ENCODE data around the gene MYOZ1.

Gene MYOZ1

DNA sequence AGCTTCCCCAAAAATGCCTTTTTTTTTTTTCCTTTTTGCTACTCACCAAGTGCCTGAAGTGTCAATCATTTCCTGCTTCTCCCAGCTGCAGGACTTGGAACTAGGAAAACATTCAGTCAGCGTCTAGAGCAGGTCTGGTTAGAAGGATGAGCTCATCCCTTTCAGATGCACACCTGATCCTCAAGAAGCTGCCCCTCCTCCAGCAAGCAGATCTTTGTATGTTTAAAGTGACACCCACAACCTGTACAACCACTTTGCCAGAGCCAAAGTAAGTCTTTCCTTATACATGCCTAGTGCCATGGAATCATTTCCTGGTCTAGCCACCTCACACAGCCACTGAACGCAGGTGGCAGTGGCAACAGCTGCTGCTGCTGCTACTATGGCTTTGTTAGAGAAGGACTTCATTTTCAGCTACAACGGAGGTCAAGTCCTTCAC is 39.8 kb downstream of the MYOZ1 start:
- no peak for DNase-seq (ENCODE audit: low read depth, low spot score)

DNA sequence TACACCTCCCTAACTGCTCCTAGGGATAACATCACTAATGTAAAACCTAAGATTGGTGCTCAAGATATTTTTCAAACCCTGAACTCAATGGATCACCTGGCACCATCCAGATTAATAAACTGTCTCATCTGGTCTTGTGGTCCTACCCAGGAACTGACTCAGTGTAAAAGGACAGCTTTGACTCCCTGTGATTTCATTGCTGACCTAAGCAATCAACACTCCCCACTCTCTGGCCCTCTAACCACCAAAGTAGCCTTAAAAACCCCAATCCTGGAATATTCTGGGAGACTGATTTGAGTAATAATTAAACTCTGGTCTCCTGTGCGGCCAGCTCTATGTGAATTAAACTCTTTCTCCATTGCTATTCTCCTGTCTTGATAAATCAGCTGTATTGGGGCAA is 43.9 kb downstream of the MYOZ1 start:
- DNase-seq (ENCODE audit: low read depth, low spot score) = peak; percentile 22

DNA sequence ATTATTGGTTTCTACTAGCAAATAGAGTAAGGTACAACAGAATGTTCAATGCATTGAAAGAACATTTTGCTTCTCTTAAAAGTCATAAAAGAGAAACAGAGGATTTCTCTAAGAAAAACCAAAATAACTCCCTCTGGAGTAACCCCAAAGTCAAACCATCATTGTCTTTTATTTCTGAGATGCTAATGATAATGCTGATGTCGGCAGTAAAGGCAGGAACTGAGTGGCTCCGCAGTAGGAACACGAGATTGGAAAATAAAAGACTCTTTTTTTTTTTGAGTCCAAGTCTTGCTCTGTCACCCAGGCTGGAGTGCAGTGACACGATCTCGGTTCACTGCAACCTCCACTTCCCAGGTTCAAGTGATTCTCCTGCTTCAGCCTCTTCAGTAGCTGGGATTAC is 47.5 kb downstream of the MYOZ1 start:
- no peak for DNase-seq (ENCODE audit: low read depth, low spot score)

DNA sequence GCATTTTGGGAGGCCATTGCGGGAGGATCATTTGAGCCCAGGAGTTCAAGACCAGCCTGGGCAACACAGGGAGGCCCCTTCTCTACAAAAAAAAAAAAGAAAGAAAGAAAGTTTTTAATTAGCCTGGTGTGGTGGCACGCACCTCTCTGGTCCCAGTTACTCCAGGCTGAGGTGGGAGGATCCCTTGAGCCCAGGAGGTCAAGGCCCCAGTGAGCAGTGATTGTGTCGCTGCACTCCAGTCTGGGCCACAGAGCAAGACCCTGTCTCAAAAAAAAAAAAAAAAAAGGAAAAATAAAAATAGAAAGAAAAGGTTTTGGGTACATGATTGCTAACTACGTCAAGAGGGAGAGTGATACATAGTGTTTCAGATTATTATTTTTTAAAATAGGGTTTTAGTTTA is 48.2 kb downstream of the MYOZ1 start:
- no peak for DNase-seq (ENCODE audit: low read depth, low spot score)

DNA sequence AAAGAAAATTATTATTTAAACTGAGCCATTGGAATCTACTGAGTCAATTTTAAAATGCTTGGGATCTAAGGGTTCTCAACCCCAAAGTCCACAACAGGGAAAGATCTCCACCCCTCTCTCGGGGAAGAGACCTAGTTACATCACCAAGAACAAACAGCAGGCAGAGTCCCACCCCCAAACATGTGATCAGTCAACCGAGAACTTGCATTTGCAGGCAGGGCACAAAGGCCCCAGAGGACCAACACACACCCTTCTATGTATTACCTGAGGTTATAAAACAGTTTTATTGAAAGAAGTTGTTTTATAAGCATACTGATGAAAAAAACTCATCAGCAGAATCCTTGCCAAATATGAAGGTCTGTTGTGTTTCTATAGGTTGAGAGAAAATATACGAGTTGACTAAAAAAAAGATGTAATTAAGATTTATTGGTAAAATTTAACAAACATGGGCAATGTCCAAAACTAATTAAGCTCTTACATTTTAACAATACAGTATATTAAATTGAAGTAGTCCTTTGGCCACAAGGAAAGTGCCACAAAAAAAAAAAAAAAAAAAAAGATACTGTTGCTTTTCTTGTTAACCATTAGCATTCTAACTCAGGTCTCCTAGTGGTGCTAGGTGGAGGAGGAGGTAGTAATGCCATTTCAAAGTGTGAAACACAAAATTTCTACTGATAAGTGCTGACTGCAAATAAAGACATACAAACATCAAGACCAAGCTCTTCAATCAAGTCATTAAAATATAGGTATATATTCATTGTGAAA is 49.2 kb downstream of the MYOZ1 start:
- DNase-seq (ENCODE audit: low read depth, low spot score) = peak; percentile 78

DNA sequence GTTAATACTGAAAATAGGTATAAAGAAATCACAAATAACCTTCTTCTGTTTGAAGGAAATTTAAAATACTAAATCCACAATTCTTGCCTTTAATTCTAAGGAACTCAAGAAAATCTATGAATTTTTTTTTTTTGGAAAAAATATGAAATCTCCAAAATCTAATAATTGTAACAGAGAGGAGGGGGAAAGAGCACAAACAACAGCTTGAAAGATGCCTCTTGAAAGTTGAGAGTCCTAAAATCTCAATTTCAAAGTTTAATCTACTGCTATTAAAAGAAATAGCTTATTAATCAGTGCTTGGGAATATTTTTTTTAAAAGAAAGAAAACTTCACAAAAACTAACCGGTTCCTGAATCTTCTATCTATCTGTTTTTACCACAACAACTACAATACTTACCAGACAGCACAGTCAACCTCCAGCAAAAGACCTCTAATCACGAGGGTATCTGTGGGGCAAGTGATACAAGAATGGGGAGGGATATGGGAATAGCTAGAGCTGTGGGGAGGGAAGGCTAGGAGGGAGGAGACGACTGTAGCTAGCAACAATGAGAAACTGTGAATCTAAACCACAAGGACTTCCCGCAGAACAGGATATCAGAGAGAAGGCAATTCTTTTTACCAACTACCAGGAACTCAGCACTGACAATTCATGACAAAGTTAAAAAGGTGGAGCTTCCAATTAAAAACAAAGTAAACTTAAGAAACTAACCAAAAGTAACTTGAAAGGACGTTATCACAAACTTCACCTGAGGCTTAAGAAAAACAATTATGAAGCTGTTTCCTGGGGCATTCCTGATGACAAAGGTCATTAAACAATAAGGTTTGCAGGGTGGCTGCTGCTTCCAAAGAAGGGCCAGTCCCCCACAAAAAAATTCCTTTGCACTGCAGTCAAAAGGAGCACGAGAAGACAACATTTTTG is 50.1 kb downstream of the MYOZ1 start, which contains the start of gene USP54:
USP54 (minus strand) TSS at position 462 of the 919 bp plus-strand sequence. CDS start 15,684 bp downstream, outside the sequence.
- DNase-seq (ENCODE audit: low read depth, low spot score) = peak; percentile 87

- peak; percentile 48 for DNase-seq (ENCODE audit: low read depth, low spot score)
Observed at GRCh38 chr10:73589563-73590126, 51.6 kb downstream of the MYOZ1 start.

DNA sequence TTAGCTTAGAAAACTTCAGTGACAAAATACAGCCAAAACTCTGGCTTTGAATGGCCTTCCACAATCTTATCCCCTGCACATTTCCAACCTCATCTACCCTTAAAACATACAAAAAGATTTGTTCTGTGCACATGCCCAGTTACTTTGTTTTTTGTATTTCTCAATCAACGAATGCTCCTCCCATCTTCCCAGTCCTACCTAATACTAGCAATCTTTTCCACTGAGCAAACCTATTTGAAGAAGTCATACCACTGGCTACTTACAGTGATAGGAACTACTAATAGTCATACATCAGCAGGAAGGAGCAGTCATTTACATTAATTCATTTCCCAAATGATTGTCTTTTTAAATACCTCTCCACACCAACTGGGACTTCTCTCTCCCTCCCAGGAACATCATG is 52.6 kb downstream of the MYOZ1 start:
- no peak for DNase-seq (ENCODE audit: low read depth, low spot score)

GRCh38 chr10:73586583-73586984 is 54.7 kb downstream of the MYOZ1 start:
- DNase-seq (ENCODE audit: low read depth, low spot score) = peak; percentile 65

- no peak for DNase-seq (ENCODE audit: low read depth, low spot score)
Observed at GRCh38 chr10:73585327-73585726, 55.9 kb downstream of the MYOZ1 start.

- no peak for DNase-seq (ENCODE audit: low read depth, low spot score)
Observed at GRCh38 chr10:73584737-73585136, 56.5 kb downstream of the MYOZ1 start.

GRCh38 chr10:73581918-73582317 is 59.4 kb downstream of the MYOZ1 start:
- DNase-seq (ENCODE audit: low read depth, low spot score) = no peak
